OCI-LY3 (cell line): ENCODE data around the gene UBALD2.
"Not testable (repeated sequence)": the region's sequence is repeated elsewhere in the genome, so short reads cannot be mapped to it uniquely, and the experiment has no call there.

Experiments
- EZH2phosphoT487 ChIP-seq: fragments of 200-600 bp; shearing (Covaris generic); IDR thresholded peaks from 2 replicates; pipeline ENCODE4 v1.6.1; 2018; ENCODE audit warnings: antibody characterized with exemption, mixed run types, low read depth
- TF ChIP-seq, protein P1 (sequence below): fragments of 200-600, 300-600 bp; sonication (generic); IDR thresholded peaks from 2 replicates; pipeline ENCODE4 v1.5.1; 2014; ENCODE audit warnings: antibody characterized with exemption, low read length, low read depth

DNA sequence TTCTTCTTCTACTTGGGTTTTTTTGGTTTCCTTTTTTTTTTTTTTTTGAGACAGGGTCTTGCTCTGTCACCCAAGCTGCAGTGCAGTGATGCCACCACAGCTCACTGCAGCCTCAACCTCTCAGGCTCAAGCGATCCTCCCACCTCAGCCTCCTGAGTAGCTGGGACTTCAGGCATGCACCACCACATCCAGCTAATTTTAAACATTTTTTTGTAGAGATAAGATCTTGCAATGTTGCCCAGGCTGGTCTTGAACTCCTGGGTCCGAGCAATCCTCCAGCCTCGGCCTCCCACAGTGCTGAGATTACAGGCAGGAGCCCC, 39.9 kb downstream of the UBALD2 start:
- TF ChIP-seq, protein P1, sequence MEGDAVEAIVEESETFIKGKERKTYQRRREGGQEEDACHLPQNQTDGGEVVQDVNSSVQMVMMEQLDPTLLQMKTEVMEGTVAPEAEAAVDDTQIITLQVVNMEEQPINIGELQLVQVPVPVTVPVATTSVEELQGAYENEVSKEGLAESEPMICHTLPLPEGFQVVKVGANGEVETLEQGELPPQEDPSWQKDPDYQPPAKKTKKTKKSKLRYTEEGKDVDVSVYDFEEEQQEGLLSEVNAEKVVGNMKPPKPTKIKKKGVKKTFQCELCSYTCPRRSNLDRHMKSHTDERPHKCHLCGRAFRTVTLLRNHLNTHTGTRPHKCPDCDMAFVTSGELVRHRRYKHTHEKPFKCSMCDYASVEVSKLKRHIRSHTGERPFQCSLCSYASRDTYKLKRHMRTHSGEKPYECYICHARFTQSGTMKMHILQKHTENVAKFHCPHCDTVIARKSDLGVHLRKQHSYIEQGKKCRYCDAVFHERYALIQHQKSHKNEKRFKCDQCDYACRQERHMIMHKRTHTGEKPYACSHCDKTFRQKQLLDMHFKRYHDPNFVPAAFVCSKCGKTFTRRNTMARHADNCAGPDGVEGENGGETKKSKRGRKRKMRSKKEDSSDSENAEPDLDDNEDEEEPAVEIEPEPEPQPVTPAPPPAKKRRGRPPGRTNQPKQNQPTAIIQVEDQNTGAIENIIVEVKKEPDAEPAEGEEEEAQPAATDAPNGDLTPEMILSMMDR = not testable (repeated sequence)
- TF ChIP-seq EZH2phosphoT487 = not testable (repeated sequence)
